Activated gamma-delta T cell (primary cell): ENCODE data around the gene SH2D5.
"Not testable (repeated sequence)": the region's sequence is repeated elsewhere in the genome, so short reads cannot be mapped to it uniquely, and the experiment has no call there.

ENCODE experiments used
- DNase-seq: peaks from one replicate; lab custom pipeline; 2025; lab: John Stamatoyannopoulos, UW

Gene SH2D5

GRCh38 chr1:20728371-20729154, 3.9 kb downstream of the SH2D5 start:
- DNase-seq: no peak

- DNase-seq: no peak
Observed at GRCh38 chr1:20727746-20728316, 4.7 kb downstream of the SH2D5 start.

- no peak for DNase-seq
Observed at GRCh38 chr1:20726932-20727745, 5.4 kb downstream of the SH2D5 start.

GRCh38 chr1:20726118-20726911, 6.2 kb downstream of the SH2D5 start:
- no peak for DNase-seq

GRCh38 chr1:20725189-20726117, 7.0 kb downstream of the SH2D5 start:
- no peak for DNase-seq

GRCh38 chr1:20724364-20725188, 7.9 kb downstream of the SH2D5 start:
- DNase-seq: no peak

- DNase-seq: no peak
Observed at GRCh38 chr1:20723537-20724363, 8.8 kb downstream of the SH2D5 start.

- no peak for DNase-seq
Observed at GRCh38 chr1:20723159-20723536, 9.4 kb downstream of the SH2D5 start.

- no peak for DNase-seq
Observed at GRCh38 chr1:20721117-20722061, 11.1 kb downstream of the SH2D5 start.

- no peak for DNase-seq
Observed at GRCh38 chr1:20720631-20721091, 11.8 kb downstream of the SH2D5 start.

GRCh38 chr1:20719871-20720620, 12.5 kb downstream of the SH2D5 start:
- DNase-seq: no peak

- DNase-seq: no peak
Observed at GRCh38 chr1:20719261-20719660, 13.2 kb downstream of the SH2D5 start.

GRCh38 chr1:20718343-20718882, 14.1 kb downstream of the SH2D5 start:
- not testable (repeated sequence) for DNase-seq

- peak; percentile 52 for DNase-seq
Observed at GRCh38 chr1:20717452-20718342, 14.8 kb downstream of the SH2D5 start, which contains the start of gene KIF17. Gene KIF17, minus strand, starts transcription at chr1:20718007. Its CDS starts 301 bp downstream, at chr1:20717706.

- DNase-seq: no peak
Observed at GRCh38 chr1:20716232-20716631, 16.3 kb downstream of the SH2D5 start.

- no peak for DNase-seq
Observed at GRCh38 chr1:20715406-20715805, 17.1 kb downstream of the SH2D5 start.
